Hepatocyte (in vitro differentiated cells): ENCODE measurements around the gene MYO5C. TPM values are rescaled to one million over a fixed set of nuclear protein-coding genes. Genes with fewer than 3 reads are reported as not detected.

Experiments used
- DNase-seq: peaks from one replicate; pipeline ENCODE4 v3.0.0-alpha.2; 2016; ENCODE audit warnings: low spot score
- H2AFZ ChIP-seq: fragments of 200-600 bp; sonication (generic); 2 replicates; pipeline ENCODE4 v1.6.0; 2016; ENCODE audit warnings: antibody characterized with exemption, mild to moderate bottlenecking
- H3K27ac ChIP-seq: fragments of 200-600 bp; sonication (generic); 2 replicates; pipeline ENCODE4 v1.5.1; 2016; ENCODE audit warnings: mild to moderate bottlenecking
- H3K27me3 ChIP-seq: fragments of 200-600 bp; sonication (generic); 2 replicates; pipeline ENCODE4 v1.6.1; 2016
- H3K36me3 ChIP-seq: fragments of 200-600 bp; sonication (generic); replicated peaks from 2 replicates; pipeline ENCODE4 v1.5.1; 2016; ENCODE audit warnings: low read depth; ENCODE audit not compliant: insufficient read depth
- H3K4me1 ChIP-seq: fragments of 200-600 bp; sonication (generic); 2 replicates; pipeline ENCODE4 v1.5.1; 2016; ENCODE audit warnings: mild to moderate bottlenecking, moderate library complexity; ENCODE audit not compliant: insufficient read depth
- H3K4me2 ChIP-seq: fragments of 200-600 bp; sonication (generic); 2 replicates; pipeline ENCODE4 v1.6.0; 2016
- H3K4me3 ChIP-seq: fragments of 200-600 bp; sonication (generic); 2 replicates; pipeline ENCODE4 v1.5.1; 2016; ENCODE audit warnings: mild to moderate bottlenecking
- H3K79me2 ChIP-seq: fragments of 200-600 bp; sonication (generic); 2 replicates; pipeline ENCODE4 v1.6.0; 2017; ENCODE audit warnings: mild to moderate bottlenecking
- H3K9me2 ChIP-seq: fragments of 200-600 bp; sonication (generic); replicated peaks from 2 replicates; pipeline ENCODE4 v1.6.0; 2017; ENCODE audit warnings: mild to moderate bottlenecking; ENCODE audit not compliant: insufficient read depth
- H3K9me3 ChIP-seq: fragments of 200-600 bp; sonication (generic); 2 replicates; pipeline ENCODE4 v1.5.1; 2016; ENCODE audit warnings: low read depth, mild to moderate bottlenecking
- H4K20me1 ChIP-seq: fragments of 200-600 bp; sonication (generic); 2 replicates; pipeline ENCODE4 v1.6.0; 2016; ENCODE audit warnings: mild to moderate bottlenecking; ENCODE audit not compliant: insufficient read depth, poor library complexity, severe bottlenecking
- CTCF ChIP-seq: fragments of 200-600 bp; sonication (generic); IDR thresholded peaks from 2 replicates; pipeline ENCODE4 v1.5.1; 2016; ENCODE audit warnings: antibody characterized with exemption, mild to moderate bottlenecking; ENCODE audit not compliant: poor library complexity
- EZH2 ChIP-seq: fragments of 200-600 bp; sonication (generic); IDR thresholded peaks from 2 replicates; pipeline ENCODE4 v1.6.1; 2016; ENCODE audit warnings: antibody characterized with exemption, mild to moderate bottlenecking, borderline replicate concordance
- EZH2phosphoT487 ChIP-seq: fragments of 200-600 bp; sonication (generic); IDR thresholded peaks from one replicate; pipeline ENCODE4 v1.6.1; 2018; ENCODE audit warnings: antibody characterized with exemption, mild to moderate bottlenecking, low read depth, moderate library complexity; ENCODE audit not compliant: unreplicated experiment, severe bottlenecking
- WGBS: methylation state at CpG from one replicate; pipeline ENCODE4 v1.1.6; 2016; ENCODE audit warnings: low lambda C conversion rate; ENCODE audit errors: missing lambda C conversion rate; 5-methylcytosine and 5-hydroxymethylcytosine counted together
- polyA plus RNA-seq: library from polyadenylated mRNA; unstranded; fragments of >200 nt; fragmentation: Nextera tagmentation; extraction: Ambion mirVana; gene quantifications from 2 replicates; pipeline ENCODE4 v1.2.1, GENCODE V29; 2016
- total RNA-seq: library from RNA; depleted of rRNA; stranded (reverse); fragments of >200 nt; gene quantifications from 2 replicates; pipeline ENCODE4 v1.2.3, GENCODE V29; 2014

Gene MYO5C
- total and polyA plus RNA-seq, 2 experiments from 2014 or later: 10.2 to 18.2 TPM

GRCh38 chr15:52326756-52327155 is 31.2 kb upstream of the MYO5C start:
- Histone ChIP-seq H3K9me3 (no peaks in the 10 kb centered on the region), H3K9me2 (no peaks in the 10 kb centered on the region), H2AFZ (no peak overlapping the region), H4K20me1 (no peaks in the 10 kb centered on the region), H3K79me2 (no peaks in the 10 kb centered on the region), H3K36me3 (no peaks in the 10 kb centered on the region), H3K4me1 (no peaks in the 10 kb centered on the region), H3K27ac (no peak overlapping the region), H3K27me3 (no peaks in the 10 kb centered on the region), H3K4me3 (no peak overlapping the region), H3K4me2 (no peak overlapping the region)
- TF ChIP-seq EZH2 (no peak), EZH2phosphoT487 (no peak), CTCF (no peak)
- DNase-seq: peak; percentile 24
- WGBS: 29% methylated on average over 2 of the region's 2 CpGs

GRCh38 chr15:52324109-52324508 is 28.5 kb upstream of the MYO5C start:
- H2AFZ ChIP-seq: no peak overlapping the region
- H4K20me1 ChIP-seq: no peaks in the 10 kb centered on the region
- DNase-seq: no peak
- TF ChIP-seq CTCF: no peak
- TF ChIP-seq EZH2: no peak
- no peak for TF ChIP-seq EZH2phosphoT487
- H3K36me3 ChIP-seq: no peaks in the 10 kb centered on the region
- no peaks in the 10 kb centered on the region for H3K9me2 ChIP-seq
- H3K4me2 ChIP-seq: no peak overlapping the region
- 67% methylated on average over 1 of the region's 1 CpG for WGBS
- H3K4me3 ChIP-seq: no peak overlapping the region
- H3K79me2 ChIP-seq: no peaks in the 10 kb centered on the region
- no peaks in the 10 kb centered on the region for H3K9me3 ChIP-seq
- H3K4me1 ChIP-seq: no peaks in the 10 kb centered on the region
- H3K27me3 ChIP-seq: no peaks in the 10 kb centered on the region
- no peak overlapping the region for H3K27ac ChIP-seq

- no peak overlapping the region for H2AFZ ChIP-seq
- DNase-seq: no peak
- 96% methylated on average over 13 of the region's 13 CpGs for WGBS
- no peak overlapping the region for H3K27ac ChIP-seq
- no peaks in the 10 kb centered on the region for H3K79me2 ChIP-seq
- H3K4me2 ChIP-seq: no peak overlapping the region
- H3K4me1 ChIP-seq: no peaks in the 10 kb centered on the region
- no peaks in the 10 kb centered on the region for H4K20me1 ChIP-seq
- H3K4me3 ChIP-seq: no peak overlapping the region
- no peak for TF ChIP-seq EZH2phosphoT487
- no peak for TF ChIP-seq EZH2
- TF ChIP-seq CTCF: no peak
- no peaks in the 10 kb centered on the region for H3K9me3 ChIP-seq
- H3K9me2 ChIP-seq: no peaks in the 10 kb centered on the region
- H3K36me3 ChIP-seq: no peaks in the 10 kb centered on the region
- no peaks in the 10 kb centered on the region for H3K27me3 ChIP-seq
Measured at GRCh38 chr15:52318729-52319500, 23.3 kb upstream of the MYO5C start.
